ENCODE results near the gene CUBN. TPM values are rescaled to one million over a fixed set of nuclear protein-coding genes. Genes with fewer than 3 reads are reported as not detected.

The CUBN gene
- total and polyA plus RNA-seq, 2 experiments from 2014 or later, result 0.41 to 0.65 TPM

DNA sequence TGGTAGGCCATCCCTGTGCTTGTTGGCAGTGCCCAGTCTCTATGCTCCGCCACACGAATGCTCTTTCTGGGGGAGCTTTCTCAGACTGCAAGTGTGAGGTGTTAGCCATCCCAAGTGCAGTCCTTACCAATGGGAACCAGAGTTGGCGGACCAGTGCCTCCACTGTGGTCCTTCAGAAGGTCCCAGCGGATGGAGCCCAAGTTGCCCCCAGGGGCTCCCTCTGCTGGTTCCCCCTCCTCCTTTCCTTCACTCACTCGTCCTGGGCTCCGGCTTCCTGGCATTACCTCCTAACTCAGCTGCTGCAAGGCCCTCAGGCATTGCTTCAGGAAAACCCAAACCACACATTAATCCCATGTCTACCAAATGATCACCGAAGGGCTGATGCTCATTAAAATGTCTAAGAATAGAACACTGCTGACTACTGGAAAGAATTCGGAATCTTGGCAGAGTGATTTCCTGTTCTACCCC is 139.8 kb downstream of the CUBN start:
- Histone ChIP-seq H3K9me3 (ENCODE audit: low read depth) (no peaks in the 10 kb centered on the region), H3K9ac (no peak overlapping the region), H2AFZ (no peak overlapping the region), H3K27ac (no peak overlapping the region), H3K4me3 (no peak overlapping the region), H3K9me2 (ENCODE audit: insufficient read depth) (no peaks in the 10 kb centered on the region), H3K27me3 (replicated peaks; ENCODE audit: insufficient read depth) (no peaks in the 10 kb centered on the region), H3F3A (ENCODE audit: insufficient read depth) (peaks cover 36% of the 10 kb centered on the region), H4K20me1 (ENCODE audit: insufficient read depth) (no peaks in the 10 kb centered on the region), H3K4me1 (ENCODE audit: insufficient read depth) (peaks cover 38% of the 10 kb centered on the region), H3K4me2 (ENCODE audit: unreplicated experiment) (no peak overlapping the region), H3K36me3 (ENCODE audit: low read depth) (no peaks in the 10 kb centered on the region), H3K79me2 (ENCODE audit: insufficient read depth) (no peaks in the 10 kb centered on the region)
- in situ Hi-C loops (cut with MboI), result no loop called here
- WGBS, 2 experiments (ENCODE audit: low coverage in 1 of 2, low lambda C conversion rate in 2 of 2, missing lambda C conversion rate in 2 of 2), result 77% methylated on average over 8 of the region's 8 CpGs
- DNase-seq, result peak; percentile 34
- no peak for TF ChIP-seq EZH2phosphoT487 (IDR thresholded peaks at IDR 0.05; ENCODE audit: insufficient read depth, low read depth)

- Histone ChIP-seq H3K9ac (no peak overlapping the region), H3K9me2 (ENCODE audit: insufficient read depth) (no peaks in the 10 kb centered on the region), H3K79me2 (ENCODE audit: insufficient read depth) (no peaks in the 10 kb centered on the region), H3K36me3 (ENCODE audit: low read depth) (no peaks in the 10 kb centered on the region), H3F3A (ENCODE audit: insufficient read depth) (peaks cover 36% of the 10 kb centered on the region), H3K4me1 (ENCODE audit: insufficient read depth) (peaks cover 38% of the 10 kb centered on the region), H3K4me3 (no peak overlapping the region), H4K20me1 (ENCODE audit: insufficient read depth) (no peaks in the 10 kb centered on the region), H2AFZ (no peak overlapping the region), H3K27me3 (replicated peaks; ENCODE audit: insufficient read depth) (no peaks in the 10 kb centered on the region), H3K9me3 (ENCODE audit: low read depth) (no peaks in the 10 kb centered on the region), H3K27ac (no peak overlapping the region), H3K4me2 (ENCODE audit: unreplicated experiment) (no peak overlapping the region)
- TF ChIP-seq EZH2phosphoT487 (IDR thresholded peaks at IDR 0.05; ENCODE audit: insufficient read depth, low read depth) (no peak), EZH2 (IDR thresholded peaks at IDR 0.05; ENCODE audit: insufficient read depth, poor library complexity, severe bottlenecking) (no peak)
- in situ Hi-C loops (cut with MboI), result no loop called here
- WGBS, 2 experiments (ENCODE audit: low coverage in 1 of 2, low lambda C conversion rate in 2 of 2, missing lambda C conversion rate in 2 of 2), result 82 to 87% methylated on average over 2 of the region's 2 CpGs
- no peak for DNase-seq
These were observed 140.7 kb downstream of the CUBN start for GRCh38 chr10:16988900-16989299.

GRCh38 chr10:16987976-16988610 is 141.5 kb downstream of the CUBN start:
- Histone ChIP-seq H3K9me3 (ENCODE audit: low read depth) (no peaks in the 10 kb centered on the region), H3K4me1 (ENCODE audit: insufficient read depth) (peaks cover 35% of the 10 kb centered on the region), H3K9ac (peak overlapping the region; percentile 75; the same call in 1 of the 2 replicates), H3K27me3 (replicated peaks; ENCODE audit: insufficient read depth) (no peaks in the 10 kb centered on the region), H3K79me2 (ENCODE audit: insufficient read depth) (no peaks in the 10 kb centered on the region), H3K9me2 (ENCODE audit: insufficient read depth) (no peaks in the 10 kb centered on the region), H3K4me2 (ENCODE audit: unreplicated experiment) (peak overlapping the region; percentile 73), H4K20me1 (ENCODE audit: insufficient read depth) (no peaks in the 10 kb centered on the region), H3K36me3 (ENCODE audit: low read depth) (no peaks in the 10 kb centered on the region), H2AFZ (peak overlapping the region; percentile 73), H3F3A (ENCODE audit: insufficient read depth) (peaks cover 34% of the 10 kb centered on the region), H3K4me3 (no peak overlapping the region), H3K27ac (peak overlapping the region; percentile 96)
- in situ Hi-C loops (cut with MboI), result no loop called here
- peak; percentile 27 for DNase-seq
- TF ChIP-seq EZH2 (IDR thresholded peaks at IDR 0.05; ENCODE audit: insufficient read depth, poor library complexity, severe bottlenecking) (no peak), EZH2phosphoT487 (IDR thresholded peaks at IDR 0.05; ENCODE audit: insufficient read depth, low read depth) (no peak)
- 77 to 86% methylated on average over 8 of the region's 8 CpGs for WGBS, 2 experiments (ENCODE audit: low coverage in 1 of 2, low lambda C conversion rate in 2 of 2, missing lambda C conversion rate in 2 of 2)

- Histone ChIP-seq H3K4me3 (peak overlapping the region; percentile 31), H4K20me1 (ENCODE audit: insufficient read depth) (no peaks in the 10 kb centered on the region), H3K79me2 (ENCODE audit: insufficient read depth) (no peaks in the 10 kb centered on the region), H3K4me2 (ENCODE audit: unreplicated experiment) (peak overlapping the region; percentile 73), H2AFZ (peak overlapping the region; percentile 73), H3K27ac (peak overlapping the region; percentile 96), H3K9ac (peak overlapping the region; percentile 75), H3K4me1 (ENCODE audit: insufficient read depth) (peaks cover 29% of the 10 kb centered on the region), H3K27me3 (replicated peaks; ENCODE audit: insufficient read depth) (no peaks in the 10 kb centered on the region), H3F3A (ENCODE audit: insufficient read depth) (peaks cover 25% of the 10 kb centered on the region), H3K36me3 (ENCODE audit: low read depth) (no peaks in the 10 kb centered on the region), H3K9me3 (ENCODE audit: low read depth) (no peaks in the 10 kb centered on the region), H3K9me2 (ENCODE audit: insufficient read depth) (no peaks in the 10 kb centered on the region)
- WGBS, 2 experiments (ENCODE audit: low coverage in 1 of 2, low lambda C conversion rate in 2 of 2, missing lambda C conversion rate in 2 of 2), result 2 to 3% methylated on average over 4 of the region's 4 CpGs
- in situ Hi-C loops (cut with MboI), result no loop called here
- TF ChIP-seq EZH2phosphoT487 (IDR thresholded peaks at IDR 0.05; ENCODE audit: insufficient read depth, low read depth), result no peak
- no peak for TF ChIP-seq EZH2 (IDR thresholded peaks at IDR 0.05; ENCODE audit: insufficient read depth, poor library complexity, severe bottlenecking)
- DNase-seq, result peak; percentile 87
These were observed 142.4 kb downstream of the CUBN start for GRCh38 chr10:16987206-16987621.
